ENCODE measurements around the gene ANKS1B.

- no peak for TF ChIP-seq POLR2A (IDR thresholded peaks at IDR 0.05)
- TF ChIP-seq, protein P1, sequence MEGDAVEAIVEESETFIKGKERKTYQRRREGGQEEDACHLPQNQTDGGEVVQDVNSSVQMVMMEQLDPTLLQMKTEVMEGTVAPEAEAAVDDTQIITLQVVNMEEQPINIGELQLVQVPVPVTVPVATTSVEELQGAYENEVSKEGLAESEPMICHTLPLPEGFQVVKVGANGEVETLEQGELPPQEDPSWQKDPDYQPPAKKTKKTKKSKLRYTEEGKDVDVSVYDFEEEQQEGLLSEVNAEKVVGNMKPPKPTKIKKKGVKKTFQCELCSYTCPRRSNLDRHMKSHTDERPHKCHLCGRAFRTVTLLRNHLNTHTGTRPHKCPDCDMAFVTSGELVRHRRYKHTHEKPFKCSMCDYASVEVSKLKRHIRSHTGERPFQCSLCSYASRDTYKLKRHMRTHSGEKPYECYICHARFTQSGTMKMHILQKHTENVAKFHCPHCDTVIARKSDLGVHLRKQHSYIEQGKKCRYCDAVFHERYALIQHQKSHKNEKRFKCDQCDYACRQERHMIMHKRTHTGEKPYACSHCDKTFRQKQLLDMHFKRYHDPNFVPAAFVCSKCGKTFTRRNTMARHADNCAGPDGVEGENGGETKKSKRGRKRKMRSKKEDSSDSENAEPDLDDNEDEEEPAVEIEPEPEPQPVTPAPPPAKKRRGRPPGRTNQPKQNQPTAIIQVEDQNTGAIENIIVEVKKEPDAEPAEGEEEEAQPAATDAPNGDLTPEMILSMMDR (IDR thresholded peaks at IDR 0.05), result no peak
- no peak for TF ChIP-seq EP300 (IDR thresholded peaks at IDR 0.05)
These were observed 505.6 kb downstream of the ANKS1B start for GRCh38 chr12:99479149-99479548.
